ENCODE data around the gene FAM89B.
"Not testable (repeated sequence)": the region's sequence is repeated elsewhere in the genome, so short reads cannot be mapped to it uniquely, and the experiment has no call there.

Gene FAM89B

DNA sequence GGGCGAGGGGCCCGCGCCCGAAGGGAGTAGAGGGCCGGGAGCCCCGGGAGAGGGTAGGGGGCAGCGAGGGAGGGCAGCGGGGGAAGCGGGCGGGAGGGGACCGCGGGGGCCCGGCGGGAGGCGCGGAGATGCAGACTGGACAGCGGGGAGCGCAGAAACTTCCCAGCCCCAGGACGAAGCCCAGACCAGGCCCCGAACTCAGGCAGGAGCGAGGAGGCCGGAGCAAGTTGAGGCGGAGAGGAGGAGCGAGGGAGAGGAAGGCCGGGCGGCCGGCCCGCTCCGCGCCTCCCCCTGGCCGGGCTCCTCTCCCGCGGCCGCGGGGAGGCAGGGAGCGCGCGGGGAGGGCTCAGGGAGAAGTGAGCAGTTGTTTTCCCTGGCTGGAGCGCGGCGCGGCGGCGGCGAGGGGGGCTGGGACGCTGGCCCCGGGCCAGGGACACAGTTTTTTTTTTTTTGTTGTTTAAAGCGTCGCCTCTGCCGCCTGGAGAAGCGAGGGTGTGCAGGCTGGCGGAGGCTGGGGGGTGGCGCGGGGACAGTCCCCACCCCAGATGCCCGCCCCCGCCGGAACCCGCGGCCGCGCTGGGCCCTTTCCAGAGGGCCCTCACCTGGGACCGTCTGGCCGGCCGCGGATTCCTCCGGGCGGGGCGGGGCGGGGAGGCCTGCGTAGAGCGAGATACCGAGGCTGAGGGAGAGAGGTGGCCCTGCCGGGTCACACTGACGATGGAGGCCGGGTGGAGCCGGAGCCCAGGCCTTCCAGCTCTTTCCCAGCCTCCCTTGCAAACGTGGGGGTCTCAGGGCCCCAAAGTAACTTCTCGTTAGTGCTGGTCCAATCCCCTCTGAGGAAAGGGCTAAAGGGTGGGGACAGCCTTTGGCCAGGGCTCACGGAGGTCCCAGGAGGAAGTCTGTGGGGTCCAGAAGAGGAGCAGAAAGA, 14.1 kb upstream of the FAM89B start, which contains the start of gene LTBP3:
Gene LTBP3, minus strand, starts transcription at position 358 of the 928 bp plus-strand sequence. CDS start 400 bp downstream, outside the sequence.
- DNase-seq = peak; percentile 54

DNA sequence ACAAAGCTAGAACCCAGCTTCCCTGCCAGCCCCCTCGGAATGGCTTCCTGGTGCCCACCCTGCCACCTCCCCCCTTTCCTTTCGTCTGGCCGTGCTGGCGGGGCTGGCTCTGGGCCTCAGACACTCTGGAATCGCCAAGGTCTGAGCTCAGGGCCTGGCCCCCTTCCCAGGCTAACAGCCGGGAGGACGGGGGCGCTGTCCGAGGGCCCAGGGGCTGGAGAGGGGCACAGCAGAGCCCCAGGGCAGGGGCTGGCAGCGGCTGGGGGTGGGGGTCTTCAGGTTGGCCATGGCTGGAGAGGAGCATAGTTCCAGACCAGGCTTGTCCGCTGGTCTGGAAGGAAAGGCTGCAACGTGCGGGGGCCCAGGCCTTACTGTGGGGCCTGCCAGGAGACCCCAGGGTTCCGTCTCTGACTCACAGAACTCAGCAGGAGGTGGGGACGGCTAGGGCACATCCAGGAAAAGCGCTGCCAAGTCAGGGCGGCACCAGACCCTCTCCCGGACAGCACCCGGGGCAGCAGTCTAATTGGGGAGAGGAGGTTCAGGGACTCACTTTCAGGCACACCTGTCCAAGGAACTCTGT, 13.3 kb upstream of the FAM89B start:
- DNase-seq = no peak

DNA sequence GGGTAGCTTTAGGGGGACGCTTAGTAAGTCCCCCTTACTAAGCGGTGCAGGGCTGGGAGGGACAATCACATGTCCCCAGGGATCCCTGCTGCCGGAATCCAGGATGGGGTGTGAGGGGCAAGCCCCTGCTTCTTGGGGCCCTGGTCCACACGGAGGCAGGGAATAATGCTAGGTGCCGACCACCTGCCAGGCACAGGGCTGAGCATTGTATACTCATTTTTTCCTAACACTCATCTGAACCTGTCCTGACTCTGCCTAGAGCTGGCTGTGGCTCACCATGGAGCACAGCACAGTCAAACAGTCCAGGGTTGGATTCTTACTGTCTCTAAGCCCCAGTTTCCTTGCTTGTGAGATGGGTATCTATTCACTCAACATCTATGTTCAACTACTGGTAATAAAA, 12.8 kb upstream of the FAM89B start:
- no peak for DNase-seq

DNA sequence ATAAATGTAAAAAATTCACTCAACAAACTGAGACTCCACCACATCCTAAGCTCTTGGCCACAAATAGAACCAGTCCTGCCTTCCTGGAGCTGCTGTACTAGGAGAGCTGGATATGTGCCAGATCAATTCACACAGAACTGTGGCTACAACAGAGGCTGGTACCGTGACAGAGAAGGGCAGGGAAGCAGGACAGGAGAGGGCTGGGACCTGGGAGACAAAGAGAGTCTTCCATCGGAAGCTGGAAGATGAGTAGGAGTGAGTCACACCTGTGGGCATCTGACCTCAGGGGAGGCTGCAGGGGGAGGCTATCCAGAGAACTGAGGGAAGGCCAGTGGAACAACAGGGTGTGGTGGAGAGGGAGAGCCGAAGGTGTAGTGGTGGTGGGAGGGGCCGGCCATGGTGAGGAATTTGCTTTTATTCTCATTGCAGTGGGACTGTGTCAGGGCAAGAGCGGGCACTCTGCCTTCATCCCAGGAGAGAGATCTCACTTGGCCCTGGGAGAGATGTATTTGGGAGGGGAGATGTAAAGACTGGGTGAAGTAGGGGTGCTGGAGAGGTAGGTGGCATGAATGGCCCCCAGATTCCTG, 12.3 kb upstream of the FAM89B start:
- no peak for DNase-seq

DNA sequence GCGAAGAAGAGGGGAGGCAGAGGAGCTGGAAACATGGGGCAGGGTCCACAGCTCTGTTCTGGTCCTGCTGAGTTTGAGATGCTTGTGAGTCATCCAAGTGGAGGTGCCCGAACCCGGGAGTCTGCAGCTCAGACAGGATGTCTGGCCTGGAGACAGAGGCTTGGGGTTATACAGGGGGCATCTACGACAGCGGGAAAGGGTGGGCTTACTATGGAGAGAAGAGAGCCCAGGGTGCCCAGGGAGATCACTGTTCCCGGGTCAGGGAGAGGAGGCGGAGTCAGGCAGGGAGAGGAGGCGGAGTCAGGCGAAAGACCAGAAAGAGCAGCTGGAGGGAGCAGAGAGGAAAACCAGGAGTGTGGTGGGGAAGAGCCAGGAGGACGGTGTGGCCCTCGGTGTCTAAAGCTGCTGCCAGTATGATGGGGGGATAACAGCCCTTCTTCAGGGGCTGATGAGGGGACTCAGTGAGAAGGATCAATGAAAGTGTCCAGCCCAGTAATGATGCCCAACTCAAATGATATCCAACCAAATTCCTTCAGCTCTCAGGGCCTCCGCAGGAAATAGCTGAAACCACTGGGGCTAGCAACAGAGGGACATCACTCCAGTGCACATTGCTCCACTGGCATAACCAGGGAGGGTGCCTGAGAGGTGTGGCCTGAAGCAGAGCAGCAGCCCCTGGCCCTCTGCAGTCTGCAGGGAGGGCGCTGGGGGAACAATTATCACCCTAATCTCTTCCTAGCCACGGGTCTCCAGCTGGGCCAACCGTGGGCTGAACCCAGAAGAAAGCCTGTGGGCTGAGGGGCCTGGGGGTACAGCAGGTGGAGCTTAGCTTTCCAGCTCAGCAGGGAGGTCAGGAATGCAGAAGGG, 11.6 kb upstream of the FAM89B start:
- DNase-seq = no peak

DNA sequence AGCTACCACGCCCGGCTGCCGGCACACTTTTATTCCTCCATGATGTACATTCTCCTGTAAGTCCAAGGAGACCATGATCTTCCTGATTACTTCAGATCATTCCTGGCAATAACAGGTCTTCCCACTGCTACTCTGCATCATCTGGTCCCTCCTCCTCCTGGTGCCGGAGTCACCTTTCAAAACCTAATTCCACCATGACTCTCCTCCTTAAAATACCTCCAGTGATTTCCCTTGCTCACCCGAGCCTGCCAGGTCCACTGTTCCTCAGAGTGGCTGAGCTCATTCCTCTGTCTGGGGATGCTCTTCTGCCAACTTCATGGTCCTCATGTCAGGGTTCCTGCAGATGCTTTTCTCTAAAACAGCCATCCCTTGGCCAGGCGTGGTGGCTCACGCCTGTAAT, 10.3 kb upstream of the FAM89B start:
- no peak for DNase-seq

DNA sequence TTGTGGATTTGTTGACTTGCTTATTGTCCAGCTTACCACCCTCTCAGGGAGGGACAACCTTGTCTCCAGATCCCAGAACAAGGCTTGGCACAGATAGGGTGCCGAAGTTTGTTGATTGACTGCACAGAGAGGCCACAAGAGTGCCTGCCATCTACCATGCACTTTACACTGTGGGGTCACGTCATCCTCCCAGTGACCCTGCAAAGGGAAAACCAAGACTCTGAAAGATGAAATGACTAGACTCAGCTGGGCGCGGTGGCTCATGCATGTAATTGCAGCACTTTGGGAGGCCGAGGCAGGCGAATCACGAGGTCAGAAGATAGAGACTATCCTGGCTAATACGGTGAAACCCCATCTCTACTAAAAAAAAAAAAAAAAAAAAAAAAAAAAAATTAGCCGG, 9.6 kb upstream of the FAM89B start:
- no peak for DNase-seq

DNA sequence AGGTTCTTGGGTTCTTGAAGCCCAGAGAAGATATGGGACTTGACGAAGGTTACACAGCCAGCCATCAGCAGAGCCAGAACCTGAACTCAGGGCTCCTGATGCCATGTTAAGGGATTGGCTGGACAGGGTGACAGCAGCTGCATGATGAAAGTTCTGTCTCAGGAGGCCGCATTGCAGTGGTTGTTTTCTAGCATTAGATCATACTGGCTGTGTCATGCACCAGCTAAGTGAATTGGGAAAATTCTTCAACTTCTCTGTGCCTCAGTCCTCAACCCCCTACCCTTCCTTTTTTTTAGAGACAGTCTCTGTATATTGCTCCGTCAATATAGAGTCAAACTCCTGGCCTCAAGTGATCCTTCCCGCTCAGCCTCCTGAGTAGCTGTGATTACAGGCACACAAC, 8.7 kb upstream of the FAM89B start:
- DNase-seq = no peak

DNA sequence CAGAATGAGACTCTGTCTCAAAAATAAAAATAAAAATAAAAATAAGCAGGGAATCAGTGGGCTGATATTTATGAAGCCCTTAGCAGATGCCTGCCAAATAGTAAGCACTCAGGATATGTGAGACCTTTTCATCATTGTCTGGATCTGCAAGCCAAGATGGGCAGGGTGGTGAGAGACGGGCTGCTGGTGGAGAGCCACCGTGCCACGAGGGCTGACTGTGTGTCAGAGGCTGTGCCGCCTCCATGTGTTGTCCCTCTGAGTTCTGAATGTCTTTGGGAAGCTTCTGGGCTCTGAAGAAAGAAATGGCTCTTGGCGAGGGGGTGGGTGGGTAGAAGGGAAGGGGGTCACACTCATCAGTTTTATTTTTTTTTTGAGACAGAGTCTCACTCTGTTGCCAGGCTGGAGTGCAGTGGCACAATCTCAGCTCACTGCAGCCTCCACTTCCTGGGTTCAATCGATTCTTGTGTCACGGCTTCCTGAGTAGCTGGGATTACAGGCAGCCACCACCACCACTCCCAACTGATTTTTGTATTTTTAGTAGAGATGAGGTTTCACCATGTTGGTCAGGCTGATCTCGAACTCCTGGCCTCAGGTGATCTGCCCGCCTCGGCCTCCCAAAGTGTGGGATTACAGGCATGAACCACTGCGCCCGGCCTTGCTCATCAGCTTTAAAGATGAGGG, 7.3 kb upstream of the FAM89B start:
- DNase-seq = not testable (repeated sequence)

DNA sequence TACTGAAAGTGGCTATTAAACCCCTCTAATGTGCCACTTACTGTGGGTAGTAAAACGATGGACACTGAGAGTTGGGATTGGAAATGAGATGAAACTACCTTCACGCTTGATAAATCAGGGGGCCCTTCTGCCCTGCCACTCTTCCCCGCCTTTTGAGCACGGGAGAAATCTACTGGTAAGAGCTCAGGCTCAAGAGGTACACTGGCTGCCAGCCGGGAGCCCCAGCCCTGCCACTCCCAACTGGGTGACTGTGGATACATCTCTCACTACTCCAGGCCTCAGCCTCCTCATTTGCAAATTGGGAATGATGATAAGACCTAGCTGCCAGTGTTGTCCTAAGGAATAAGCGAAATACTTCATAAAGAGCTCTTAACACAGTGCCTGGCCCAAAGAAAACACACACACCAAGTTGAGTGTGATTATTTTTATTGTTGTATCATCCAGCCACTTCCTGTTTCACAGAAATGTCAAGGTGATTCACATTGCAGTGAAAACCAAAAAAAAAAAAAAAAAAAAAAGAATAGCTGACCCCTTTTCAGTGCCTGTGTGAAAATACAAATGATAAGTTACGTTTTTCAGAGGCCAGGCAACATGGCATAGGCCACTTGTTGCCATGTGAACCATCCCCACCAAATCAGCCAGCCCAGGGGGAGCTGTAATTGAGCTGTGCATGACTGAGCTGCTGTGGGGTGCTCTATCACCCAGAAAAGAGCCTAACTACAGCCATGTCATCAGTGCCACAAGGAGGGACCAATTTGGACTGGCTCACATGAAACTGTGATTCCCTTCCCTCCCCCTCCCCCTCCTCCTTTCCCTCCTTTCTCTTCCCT, 6.5 kb upstream of the FAM89B start:
- DNase-seq = peak; percentile 46

DNA sequence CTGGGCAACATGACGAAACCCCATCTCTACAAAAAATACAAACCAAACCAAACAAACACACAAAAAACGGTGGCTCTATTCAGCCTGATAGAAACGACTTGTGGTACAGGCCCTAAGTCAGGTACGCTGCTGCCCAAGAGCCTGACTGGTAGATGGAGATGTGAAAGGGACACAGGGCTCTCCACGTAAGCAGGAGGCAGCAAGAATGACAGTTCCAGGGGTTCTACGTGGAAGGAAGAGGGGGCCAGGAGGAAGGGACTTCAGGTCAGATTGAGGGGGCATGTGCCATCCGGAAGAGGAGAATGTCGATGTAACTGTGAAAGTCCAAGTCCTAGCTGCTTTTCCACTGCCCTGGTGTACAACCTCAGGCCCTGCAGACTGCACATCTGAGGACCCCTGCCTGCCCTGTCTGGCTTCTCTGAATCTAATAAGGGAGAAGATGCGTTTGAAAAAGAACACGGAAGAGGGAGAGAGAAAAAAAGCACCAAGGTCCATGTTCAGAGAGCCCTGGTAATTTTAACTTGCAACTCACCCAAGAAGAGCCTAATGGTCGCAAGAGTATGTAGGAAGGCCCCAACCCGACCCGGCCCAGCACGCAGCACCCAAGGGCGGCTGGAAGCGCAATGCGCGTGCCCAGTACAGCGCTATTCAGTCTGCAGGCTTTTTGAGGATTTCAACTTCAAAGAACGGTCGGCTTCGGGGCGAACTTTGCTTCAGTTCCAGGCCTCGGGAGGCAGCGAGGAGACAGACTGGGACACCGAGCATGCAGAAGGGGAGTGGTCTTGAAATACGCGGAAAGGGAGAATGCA, 3.0 kb upstream of the FAM89B start:
- no peak for DNase-seq

DNA sequence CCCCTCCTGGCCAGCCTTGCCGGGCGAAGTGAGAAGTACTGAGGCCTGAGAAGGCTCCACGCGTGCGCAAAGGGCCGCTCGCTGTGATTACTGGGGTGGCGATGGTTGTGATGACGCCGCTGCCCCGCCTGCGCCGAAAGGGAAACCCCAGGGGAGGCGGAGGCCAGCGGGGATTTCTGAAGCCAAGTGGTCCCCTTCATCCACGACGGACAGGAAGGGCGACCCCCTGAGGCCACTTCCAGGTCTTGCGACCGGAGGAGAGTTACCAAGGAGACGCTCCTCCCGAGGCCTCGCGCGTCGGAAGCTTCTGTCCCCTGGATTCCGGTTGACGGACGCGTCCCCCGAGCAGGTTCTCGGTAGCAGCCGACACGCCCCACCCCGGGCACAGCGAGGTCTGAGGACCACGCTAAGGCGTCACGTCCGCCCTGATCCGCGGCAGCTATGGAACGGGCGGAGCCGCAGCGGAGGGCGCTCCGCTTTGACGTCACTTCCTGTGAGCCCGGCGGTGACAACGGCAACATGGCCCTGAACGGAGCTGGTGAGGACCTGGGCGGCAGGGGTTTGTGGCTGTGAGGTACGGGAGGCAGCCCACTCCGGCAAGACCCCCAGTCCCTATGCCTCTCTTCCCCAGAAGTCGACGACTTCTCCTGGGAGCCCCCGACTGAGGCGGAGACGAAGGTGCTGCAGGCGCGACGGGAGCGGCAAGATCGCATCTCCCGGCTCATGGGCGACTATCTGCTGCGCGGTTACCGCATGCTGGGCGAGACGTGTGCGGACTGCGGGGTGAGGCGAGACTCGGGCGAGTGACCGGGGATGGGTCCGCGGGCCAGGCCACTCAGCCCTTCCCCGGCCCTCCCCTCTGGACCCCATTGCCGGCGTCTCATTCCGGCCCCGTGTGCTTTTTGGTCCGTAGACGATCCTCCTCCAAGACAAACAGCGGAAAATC, 2.1 kb upstream of the FAM89B start, which contains the start of gene ZNRD2:
Gene ZNRD2, plus strand, starts transcription at position 505 of the 946 bp plus-strand sequence. Its CDS starts 15 bp downstream, at position 520.
- DNase-seq = peak; percentile 97

DNA sequence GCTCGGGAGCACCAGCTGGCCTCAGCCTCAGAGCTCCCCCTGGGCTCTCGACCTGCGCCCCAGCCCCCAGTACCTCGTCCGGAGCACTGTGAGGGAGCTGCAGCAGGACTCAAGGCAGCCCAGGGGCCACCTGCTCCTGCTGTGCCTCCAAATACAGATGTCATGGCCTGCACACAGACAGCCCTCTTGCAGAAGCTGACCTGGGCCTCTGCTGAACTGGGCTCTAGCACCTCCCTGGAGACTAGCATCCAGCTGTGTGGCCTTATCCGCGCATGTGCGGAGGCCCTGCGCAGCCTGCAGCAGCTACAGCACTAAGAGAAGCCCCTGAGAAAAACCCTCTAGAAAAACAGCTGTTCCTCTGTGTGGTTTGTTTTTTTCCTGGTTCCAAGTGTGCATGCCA, 918 bp upstream of the FAM89B start:
- DNase-seq = no peak

DNA sequence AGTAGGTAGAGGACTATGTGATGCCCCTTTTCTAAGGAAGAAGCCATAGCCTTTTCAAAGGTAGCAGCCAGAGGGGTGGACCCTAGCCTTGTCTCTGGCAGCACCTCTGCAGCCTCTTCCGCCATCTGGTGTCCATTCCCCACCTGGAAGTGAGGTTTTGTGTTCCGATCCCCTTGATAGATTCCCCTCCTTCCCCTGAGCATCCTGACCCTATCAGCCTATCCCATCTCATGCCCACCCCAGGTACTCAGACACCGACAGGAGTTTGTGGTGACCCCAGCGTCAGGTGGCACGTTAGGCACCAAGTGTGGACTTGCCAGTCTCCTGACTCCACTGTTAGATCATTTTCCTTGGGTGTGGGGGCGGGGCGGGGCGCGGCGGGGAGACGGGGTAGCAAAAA, 398 bp upstream of the FAM89B start:
- no peak for DNase-seq

DNA sequence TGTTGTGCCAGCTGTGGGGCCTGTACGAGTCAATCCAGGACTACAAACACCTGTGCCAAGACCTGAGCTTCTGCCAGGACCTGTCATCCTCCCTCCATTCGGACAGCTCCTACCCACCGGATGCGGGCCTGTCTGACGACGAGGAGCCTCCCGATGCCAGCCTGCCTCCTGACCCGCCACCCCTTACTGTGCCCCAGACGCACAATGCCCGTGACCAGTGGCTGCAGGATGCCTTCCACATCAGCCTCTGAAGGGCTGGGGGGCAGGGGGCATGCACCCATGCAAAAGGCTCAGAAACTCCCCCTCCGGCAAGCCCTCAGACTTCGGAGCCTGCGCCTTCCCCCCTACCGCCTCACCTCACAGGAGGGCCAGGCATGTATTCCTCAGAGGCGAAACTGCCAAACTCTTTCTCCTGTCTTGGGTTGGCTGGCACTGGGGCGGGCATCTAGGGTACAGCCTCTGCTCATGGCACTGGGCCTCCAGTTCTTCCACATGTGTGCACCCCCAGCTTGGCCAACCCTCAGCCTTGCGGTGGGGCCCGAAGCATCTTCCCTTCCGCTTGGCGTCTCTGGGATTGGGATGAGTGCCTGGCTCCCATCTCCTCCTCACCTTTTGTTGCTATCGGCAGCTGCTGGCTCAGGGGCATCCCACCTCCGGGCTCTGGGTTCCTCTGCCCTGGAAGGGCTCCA, 1.2 kb downstream of the FAM89B start:
- no peak for DNase-seq

DNA sequence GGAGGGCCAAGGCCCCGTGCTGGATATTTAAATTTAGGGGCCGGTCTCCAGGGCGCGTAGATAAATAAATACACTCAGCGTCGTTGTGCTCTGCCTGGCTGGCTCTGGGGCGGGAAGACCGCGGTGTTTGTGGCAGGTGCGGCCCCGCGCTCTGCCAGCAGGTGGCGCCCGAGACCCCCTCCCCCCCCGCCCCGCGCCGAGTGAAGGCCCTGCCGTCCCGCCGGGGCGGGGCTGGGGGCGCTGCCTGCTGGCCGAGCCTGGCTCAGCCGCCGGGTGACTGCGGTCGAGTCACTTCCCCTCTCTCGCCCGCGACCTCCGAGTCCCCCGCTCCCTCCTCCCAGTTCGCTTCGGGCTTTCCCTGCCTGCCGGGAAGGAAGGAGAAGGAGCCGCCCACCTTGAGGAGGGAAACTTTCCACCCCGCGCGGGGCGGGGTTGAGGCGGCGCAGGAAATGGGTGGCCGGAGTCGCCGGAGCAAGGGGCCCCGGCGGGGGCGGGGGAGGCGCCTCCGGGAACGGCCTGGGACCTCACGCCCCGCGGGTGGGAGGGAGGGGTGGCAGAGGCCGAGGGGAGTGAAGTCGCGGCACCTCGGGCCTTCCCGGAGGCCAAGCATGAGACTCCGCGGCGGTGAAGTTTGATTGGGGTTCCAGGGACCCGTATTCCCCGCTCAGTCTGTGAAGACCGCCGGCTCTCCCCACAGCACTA, 1.9 kb downstream of the FAM89B start:
- DNase-seq = peak; percentile 87

DNA sequence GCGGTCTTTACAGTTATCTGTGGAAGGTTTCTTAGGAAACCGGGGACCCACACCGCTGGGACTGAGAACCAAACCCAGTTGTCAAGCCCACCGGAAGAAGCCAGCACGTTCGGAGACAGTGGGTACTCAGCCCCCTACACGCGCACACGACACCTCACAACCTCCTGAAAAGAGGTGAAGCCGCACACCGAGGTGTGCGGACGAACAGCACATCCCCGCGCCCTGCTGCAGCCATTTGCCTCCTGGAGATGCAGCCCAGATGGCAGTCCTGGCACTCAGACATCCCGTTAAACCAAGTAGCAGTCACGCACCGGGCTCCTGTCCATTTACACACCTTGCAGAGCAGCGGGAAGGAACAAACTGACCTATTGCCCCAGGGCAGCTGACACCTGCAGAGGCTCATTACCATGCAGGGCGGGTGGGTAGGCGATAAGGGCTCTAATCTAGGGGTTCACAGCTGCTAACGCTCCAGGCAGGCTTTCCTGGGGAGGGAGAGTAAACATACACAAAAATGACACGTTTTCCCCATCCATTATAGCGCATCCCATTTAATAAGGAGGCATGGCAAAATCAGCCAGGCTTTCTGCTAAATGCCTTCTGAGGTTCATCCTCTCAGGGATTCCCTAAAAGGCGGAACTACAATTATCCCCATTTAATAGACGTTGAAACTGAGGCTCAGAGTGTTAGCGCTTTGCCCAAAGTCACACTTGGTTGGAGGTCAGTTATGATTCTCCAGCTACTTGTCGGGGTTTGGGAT, 2.7 kb downstream of the FAM89B start:
- no peak for DNase-seq

Data from activated T-cell treated with anti-CD3 and anti-CD28 coated beads, Interleukin-2, amount 50 U/mL, for 1 hour (primary cell).